Measurements from ENCODE around the gene NFYB.

DNA sequence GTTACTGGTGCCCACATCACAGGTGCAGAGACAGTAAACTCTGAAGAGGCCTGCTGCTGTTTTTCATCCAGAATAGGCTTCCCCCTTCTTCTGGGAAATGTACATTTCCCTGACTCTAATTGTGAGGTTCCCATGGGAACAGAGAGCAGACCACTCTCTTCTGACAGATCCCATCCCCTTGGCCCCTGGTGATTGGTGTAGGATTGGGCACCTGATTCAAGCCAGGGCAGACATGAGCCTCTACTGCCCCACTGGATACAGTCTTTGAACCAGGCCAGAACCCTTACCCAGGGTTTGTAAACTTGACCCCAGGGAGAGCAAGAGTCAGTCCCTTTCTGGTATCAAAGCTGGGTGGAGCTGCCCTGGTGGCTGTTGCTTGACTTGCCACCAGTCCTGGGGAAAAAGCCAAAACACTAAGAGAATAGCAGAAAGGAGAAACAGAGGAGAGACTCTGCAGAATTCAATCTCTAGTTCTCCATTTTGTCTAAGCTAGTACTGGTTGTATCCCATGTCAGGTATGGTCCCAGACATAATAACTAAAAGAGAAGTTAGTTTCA, 14.8 kb upstream of the NFYB start:
- TF ChIP-seq POLR2AphosphoS5 (IDR thresholded peaks at IDR 0.05; ENCODE audit: low read depth, low read length) (no peak), SIN3A (IDR thresholded peaks at IDR 0.05; ENCODE audit: borderline replicate concordance, insufficient read depth, low read length) (no peak), TAF1 (IDR thresholded peaks at IDR 0.05; ENCODE audit: borderline replicate concordance, insufficient read depth, low read length) (no peak), FOXP2 (optimal IDR thresholded peaks at IDR 0.05; ENCODE audit: borderline replicate concordance, extremely low read depth, extremely low read length, insufficient read depth) (no peak)
- TF ChIP-seq, protein P1, sequence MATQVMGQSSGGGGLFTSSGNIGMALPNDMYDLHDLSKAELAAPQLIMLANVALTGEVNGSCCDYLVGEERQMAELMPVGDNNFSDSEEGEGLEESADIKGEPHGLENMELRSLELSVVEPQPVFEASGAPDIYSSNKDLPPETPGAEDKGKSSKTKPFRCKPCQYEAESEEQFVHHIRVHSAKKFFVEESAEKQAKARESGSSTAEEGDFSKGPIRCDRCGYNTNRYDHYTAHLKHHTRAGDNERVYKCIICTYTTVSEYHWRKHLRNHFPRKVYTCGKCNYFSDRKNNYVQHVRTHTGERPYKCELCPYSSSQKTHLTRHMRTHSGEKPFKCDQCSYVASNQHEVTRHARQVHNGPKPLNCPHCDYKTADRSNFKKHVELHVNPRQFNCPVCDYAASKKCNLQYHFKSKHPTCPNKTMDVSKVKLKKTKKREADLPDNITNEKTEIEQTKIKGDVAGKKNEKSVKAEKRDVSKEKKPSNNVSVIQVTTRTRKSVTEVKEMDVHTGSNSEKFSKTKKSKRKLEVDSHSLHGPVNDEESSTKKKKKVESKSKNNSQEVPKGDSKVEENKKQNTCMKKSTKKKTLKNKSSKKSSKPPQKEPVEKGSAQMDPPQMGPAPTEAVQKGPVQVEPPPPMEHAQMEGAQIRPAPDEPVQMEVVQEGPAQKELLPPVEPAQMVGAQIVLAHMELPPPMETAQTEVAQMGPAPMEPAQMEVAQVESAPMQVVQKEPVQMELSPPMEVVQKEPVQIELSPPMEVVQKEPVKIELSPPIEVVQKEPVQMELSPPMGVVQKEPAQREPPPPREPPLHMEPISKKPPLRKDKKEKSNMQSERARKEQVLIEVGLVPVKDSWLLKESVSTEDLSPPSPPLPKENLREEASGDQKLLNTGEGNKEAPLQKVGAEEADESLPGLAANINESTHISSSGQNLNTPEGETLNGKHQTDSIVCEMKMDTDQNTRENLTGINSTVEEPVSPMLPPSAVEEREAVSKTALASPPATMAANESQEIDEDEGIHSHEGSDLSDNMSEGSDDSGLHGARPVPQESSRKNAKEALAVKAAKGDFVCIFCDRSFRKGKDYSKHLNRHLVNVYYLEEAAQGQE (IDR thresholded peaks at IDR 0.05; ENCODE audit: insufficient read depth in 1 of 2, low read depth in 2 of 2, low read length in 2 of 2): no peak

Data from PFSK-1 (cell line).